ENCODE data around the gene LAMP5.

GRCh38 chr20:9496155-9496554 is 18.2 kb upstream of the LAMP5 start:
- TF ChIP-seq CTCF (IDR thresholded peaks at IDR 0.05 in 2 of 3, conservative IDR thresholded peaks at IDR 0.05 in 1 of 3; ENCODE audit: insufficient read depth in 2 of 3, low read depth in 1 of 3, low read length in 3 of 3) = no peak
- TF ChIP-seq CREB1 (IDR thresholded peaks at IDR 0.05) = no peak
- TF ChIP-seq CREB1 (CRISPR knock-in tag; IDR thresholded peaks at IDR 0.05) = no peak
- no peak for TF ChIP-seq CHCHD3 (CRISPR knock-in tag; IDR thresholded peaks at IDR 0.05)
- no peak for TF ChIP-seq ZNF3 (CRISPR knock-in tag; IDR thresholded peaks at IDR 0.05)

Measured in K562 (cell line).